Effector memory CD4-positive, alpha-beta T cell (primary cell): ENCODE results near the gene MYLK4.
A peak's percentile ranks its signal among the peaks of the same experiment; 100 is the strongest.

Source experiments
- DNase-seq, 3 donors: peaks; one replicate each; pipeline ENCODE4 v3.0.0-alpha.2; 2020
- H3K27ac ChIP-seq: 2 replicates; pipeline ENCODE4 v1.7.0; 2013; ENCODE audit warnings: mild to moderate bottlenecking, low read length, moderate library complexity; ENCODE audit not compliant: insufficient read depth, poor library complexity, severe bottlenecking
- H3K27me3 ChIP-seq: replicated peaks from 2 replicates; pipeline ENCODE4 v1.7.0; 2013; ENCODE audit warnings: mild to moderate bottlenecking, low read length; ENCODE audit not compliant: insufficient read depth, control insufficient read depth, poor library complexity, severe bottlenecking
- H3K36me3 ChIP-seq: 2 replicates; pipeline ENCODE4 v1.7.0; 2013; ENCODE audit warnings: mild to moderate bottlenecking, low read length, moderate library complexity; ENCODE audit not compliant: control insufficient read depth, insufficient read depth
- H3K4me1 ChIP-seq: 2 replicates; pipeline ENCODE4 v1.7.0; 2013; ENCODE audit warnings: low read length, mild to moderate bottlenecking; ENCODE audit not compliant: control insufficient read depth, insufficient read depth, poor library complexity, severe bottlenecking
- H3K4me3 ChIP-seq: 2 replicates; pipeline ENCODE4 v1.7.0; 2013; ENCODE audit warnings: low read length, low read depth, mild to moderate bottlenecking; ENCODE audit not compliant: insufficient read depth, poor library complexity, severe bottlenecking
- H3K9me3 ChIP-seq: 2 replicates; pipeline ENCODE4 v1.7.0; 2013; ENCODE audit warnings: mild to moderate bottlenecking, low read length, moderate library complexity; ENCODE audit not compliant: control insufficient read depth

Gene MYLK4

DNA sequence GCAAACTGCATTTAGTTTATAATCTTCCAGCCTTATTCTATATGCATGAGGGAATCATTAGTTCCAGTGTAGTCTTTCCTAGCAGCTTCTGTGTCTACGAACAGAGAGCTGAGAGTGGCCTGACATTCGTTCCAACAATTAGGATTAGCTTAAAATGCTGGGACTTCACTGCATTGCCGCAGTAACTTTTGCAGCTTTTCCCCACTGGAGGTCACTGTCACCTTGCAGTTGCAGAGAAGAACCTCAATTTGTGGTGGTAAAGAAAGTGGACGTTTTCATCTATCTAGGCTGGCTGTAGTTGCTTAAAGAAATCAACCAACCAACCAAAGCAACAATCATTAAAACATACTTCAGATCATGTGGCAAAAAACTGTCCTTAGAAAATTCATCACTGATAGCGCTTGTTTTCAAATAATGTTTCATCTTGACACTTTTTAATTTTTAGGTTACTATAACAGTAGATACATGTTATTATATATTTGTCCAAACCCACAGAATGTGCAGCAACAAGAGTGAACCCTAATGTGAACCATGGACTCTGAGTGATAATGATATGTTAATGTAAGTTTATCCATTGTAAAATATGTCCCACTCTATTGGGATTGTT lies 12.2 kb downstream of the MYLK4 start:
- H3K4me3 ChIP-seq: no peak overlapping the region
- H3K4me1 ChIP-seq: no peaks in the 10 kb centered on the region
- H3K36me3 ChIP-seq: no peaks in the 10 kb centered on the region
- H3K27me3 ChIP-seq: no peaks in the 10 kb centered on the region
- DNase-seq: peak in 2 of 3 donors; percentile 11 to 24
- no peaks in the 10 kb centered on the region for H3K9me3 ChIP-seq
- H3K27ac ChIP-seq: no peak overlapping the region

DNA sequence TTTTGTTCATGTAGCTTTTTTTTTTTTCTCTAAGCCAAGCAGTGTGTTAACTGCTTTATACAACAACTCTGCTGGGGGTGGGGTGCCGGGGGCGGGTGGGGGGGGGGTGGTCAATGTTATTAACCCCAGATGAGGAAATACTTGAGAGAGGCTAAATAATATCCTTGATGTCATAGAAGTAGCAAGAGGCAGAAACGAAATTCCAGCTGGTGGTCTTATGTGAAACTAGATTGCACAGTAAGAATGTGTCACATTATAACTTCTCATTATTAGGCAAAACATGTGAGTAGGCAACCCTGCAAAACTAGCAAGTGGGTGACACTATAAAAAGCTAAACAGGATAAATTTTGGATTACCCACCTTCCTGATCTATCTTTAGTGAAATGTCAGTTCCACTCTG lies 12.8 kb downstream of the MYLK4 start:
- Histone ChIP-seq H3K36me3 (no peaks in the 10 kb centered on the region), H3K27me3 (no peaks in the 10 kb centered on the region), H3K4me3 (no peak overlapping the region)

DNA sequence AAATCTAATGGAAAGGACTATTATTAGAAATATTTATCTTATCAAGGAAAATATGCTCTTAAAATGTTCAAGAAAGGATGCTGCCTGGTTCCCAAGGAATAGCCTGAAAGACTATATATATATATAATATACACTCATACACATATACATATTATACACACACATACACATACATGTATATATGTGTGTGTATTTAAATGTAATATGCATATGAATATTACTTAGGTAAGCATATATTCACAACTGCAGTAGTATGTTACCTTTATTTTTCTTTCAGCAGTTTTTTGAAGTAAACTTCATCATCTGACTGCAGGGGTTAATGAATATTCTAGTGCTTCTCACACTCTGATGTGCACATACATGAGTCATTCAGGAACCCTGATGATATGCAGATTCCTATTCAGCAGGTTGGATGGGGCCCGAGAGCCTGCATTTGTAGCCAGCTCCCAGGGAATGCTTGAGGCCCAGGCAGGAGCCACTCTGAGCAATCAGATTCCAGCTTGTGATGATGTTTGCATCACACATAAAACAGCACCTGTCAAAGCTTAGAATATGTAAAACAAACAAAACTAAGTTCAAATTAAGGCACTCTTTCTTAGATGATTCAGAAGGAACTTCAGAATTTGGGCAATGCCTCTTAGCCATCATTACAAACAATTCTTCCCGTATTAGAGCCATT lies 16.1 kb downstream of the MYLK4 start:
- DNase-seq: no peak
- no peaks in the 10 kb centered on the region for H3K27me3 ChIP-seq
- no peak overlapping the region for H3K27ac ChIP-seq
- H3K36me3 ChIP-seq: no peaks in the 10 kb centered on the region
- H3K9me3 ChIP-seq: no peaks in the 10 kb centered on the region
- no peak overlapping the region for H3K4me3 ChIP-seq
- H3K4me1 ChIP-seq: no peaks in the 10 kb centered on the region

More for the DNA sequence above, 12.8 kb downstream of the MYLK4 start:
- DNase-seq: no peak
- Histone ChIP-seq H3K27ac (no peak overlapping the region), H3K9me3 (no peaks in the 10 kb centered on the region), H3K4me1 (no peaks in the 10 kb centered on the region)

DNA sequence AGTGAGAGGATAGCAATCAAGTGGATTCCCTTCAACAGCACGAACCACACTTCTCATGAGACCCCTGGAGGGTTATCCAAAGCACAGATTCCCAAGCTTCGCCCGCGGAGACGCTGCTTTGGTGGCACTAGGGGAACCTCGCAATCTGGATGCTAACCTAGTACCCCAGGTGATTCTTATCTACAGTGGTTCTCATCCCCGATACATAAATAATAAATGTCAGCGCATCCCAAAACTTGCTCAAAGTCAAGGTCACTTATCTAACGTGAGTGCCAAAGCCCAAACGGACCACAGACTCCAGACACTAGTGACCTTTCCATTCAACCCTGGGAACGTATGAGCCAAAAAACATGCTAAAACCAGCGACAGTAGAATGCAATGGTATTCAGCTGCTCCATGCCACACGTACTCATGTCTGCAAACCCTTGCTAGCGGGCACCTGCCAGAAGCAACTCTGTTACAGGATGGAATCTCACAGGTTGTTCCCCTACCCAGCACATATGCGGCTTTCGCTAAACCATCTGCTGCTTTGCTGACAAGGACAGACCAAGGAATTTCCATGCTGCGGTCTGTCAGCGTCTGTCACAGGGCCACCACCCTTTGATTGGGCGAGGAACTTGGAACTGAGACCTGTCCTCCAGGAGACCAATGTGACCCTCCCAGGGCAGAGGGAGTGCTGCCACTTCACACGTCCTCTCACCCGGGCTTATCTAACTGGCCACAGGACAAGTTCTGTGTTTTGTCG lies 16.8 kb downstream of the MYLK4 start:
- no peaks in the 10 kb centered on the region for H3K36me3 ChIP-seq
- H3K27me3 ChIP-seq: no peaks in the 10 kb centered on the region
- no peaks in the 10 kb centered on the region for H3K4me1 ChIP-seq
- H3K9me3 ChIP-seq: no peaks in the 10 kb centered on the region
- H3K27ac ChIP-seq: no peak overlapping the region
- H3K4me3 ChIP-seq: no peak overlapping the region
- no peak for DNase-seq

DNA sequence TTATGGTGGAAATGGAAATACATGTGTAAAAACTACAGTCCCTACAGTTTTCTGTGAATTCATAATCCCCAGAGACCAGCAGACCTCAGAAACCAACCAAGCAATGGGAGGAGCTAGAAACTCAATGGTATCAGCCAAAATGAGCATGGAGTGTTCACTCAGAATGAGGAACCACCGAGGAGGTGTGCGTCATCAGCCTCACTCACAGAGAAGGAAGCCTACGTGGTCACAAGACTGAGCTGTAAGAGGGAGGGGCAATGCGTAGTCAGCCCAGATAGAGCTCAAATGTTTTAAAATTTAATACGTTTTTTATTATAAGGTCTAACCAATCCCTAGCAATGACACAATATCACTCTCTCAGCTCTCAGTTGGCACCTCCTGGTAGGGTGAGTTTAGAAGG lies 17.4 kb downstream of the MYLK4 start:
- no peaks in the 10 kb centered on the region for H3K36me3 ChIP-seq
- no peaks in the 10 kb centered on the region for H3K9me3 ChIP-seq
- DNase-seq: peak in 1 of 3 donors; percentile 5
- H3K4me1 ChIP-seq: no peaks in the 10 kb centered on the region
- no peak overlapping the region for H3K4me3 ChIP-seq
- no peaks in the 10 kb centered on the region for H3K27me3 ChIP-seq
- H3K27ac ChIP-seq: no peak overlapping the region

DNA sequence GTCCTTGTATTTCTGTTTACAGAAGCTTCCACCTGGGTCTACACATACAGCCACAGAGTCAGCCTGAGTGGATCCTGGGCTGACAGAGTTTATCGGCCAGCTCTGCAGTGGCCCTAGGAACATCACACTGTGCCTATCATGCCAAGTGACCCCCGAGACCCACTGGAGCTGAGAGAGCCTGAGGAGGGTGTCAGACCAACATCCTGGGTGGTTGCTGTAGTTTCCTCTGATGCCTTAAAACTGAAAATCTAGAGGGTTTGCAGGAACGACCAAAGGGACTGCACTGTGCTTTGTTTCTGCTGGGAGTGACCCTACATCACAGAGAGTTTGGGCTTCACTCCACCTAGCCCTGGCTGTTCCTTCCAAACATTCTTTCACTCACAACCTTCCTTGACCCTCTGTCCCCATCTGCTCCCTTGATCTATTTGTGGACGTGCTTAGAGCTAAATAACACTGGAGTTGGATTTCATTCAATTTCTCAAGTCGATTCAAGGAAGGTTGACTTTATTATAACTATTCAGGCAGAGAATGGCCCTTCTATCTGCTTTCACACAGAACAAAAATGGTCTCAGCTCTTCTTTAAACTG lies 18.1 kb downstream of the MYLK4 start:
- no peak overlapping the region for H3K4me3 ChIP-seq
- H3K4me1 ChIP-seq: no peaks in the 10 kb centered on the region
- no peaks in the 10 kb centered on the region for H3K9me3 ChIP-seq
- H3K36me3 ChIP-seq: no peaks in the 10 kb centered on the region
- no peak for DNase-seq
- no peak overlapping the region for H3K27ac ChIP-seq
- H3K27me3 ChIP-seq: no peaks in the 10 kb centered on the region

DNA sequence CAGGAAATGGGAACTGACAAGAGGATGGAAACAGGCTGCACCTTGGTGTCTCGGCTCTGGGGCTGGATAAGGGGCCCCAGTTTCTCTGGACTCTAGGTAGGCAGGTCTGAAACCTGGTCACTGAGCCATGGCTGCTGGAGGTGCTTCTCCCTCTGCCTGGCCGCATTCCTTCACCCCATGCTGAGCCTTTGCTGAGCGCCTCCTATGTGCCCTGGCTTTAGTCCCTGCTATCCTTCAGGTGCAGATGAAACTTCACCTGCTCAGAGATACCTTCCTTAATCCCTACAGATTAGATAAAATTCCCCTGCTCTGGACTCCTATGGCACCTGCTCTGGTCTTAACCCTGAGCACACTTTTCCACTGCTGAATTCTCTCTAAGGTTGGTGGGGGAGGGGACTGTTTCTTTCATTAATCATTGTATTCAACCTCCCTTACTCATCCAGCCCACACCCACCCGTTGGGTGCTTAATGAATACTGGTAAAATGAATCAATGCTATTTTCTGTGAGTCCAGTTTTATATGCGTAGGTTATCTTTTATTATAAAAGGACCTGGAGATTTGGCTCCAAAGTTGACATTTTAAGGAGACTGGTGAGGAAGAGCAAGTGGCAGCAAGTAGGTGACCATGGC lies 19.3 kb downstream of the MYLK4 start:
- Histone ChIP-seq H3K4me1 (no peaks in the 10 kb centered on the region), H3K27me3 (no peaks in the 10 kb centered on the region), H3K27ac (no peak overlapping the region), H3K36me3 (no peaks in the 10 kb centered on the region), H3K9me3 (no peaks in the 10 kb centered on the region), H3K4me3 (no peak overlapping the region)
- no peak for DNase-seq

DNA sequence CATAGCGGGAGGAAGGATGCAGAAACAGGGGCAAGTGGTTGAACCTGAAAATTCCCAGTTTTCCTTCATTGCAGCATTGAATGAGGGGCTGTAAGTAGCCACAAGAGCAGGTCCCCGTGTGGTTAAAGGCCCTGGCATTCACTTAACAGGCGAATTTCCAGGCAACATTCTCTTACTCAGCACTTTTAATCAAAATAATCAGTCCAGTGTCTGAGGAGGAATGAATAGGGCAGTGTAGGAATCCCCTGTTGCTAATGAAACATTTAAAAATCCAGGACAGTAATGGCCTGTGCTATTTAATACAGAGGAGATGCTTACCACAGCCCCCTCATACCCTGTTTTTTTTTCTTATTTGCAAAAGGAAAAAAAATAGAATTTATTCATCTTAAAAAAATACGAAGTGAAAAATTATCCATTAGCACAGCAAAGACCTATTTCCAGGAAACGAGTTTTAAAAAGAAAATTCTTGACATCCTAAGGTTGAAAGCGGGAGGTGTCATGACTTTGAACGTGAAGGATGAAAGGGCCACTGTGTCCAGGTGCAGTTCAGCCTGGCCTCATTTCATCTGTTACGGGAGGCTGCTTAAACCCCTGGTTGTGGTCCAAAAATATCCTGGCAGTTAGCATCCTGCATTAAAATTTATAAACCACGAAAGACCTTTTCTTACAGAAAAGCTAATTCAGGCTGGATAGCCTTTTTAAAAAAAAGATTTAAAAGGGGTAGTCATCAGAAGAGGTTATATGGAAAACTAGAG lies 20.2 kb downstream of the MYLK4 start:
- Histone ChIP-seq H3K4me1 (no peaks in the 10 kb centered on the region), H3K4me3 (no peak overlapping the region), H3K9me3 (no peaks in the 10 kb centered on the region), H3K36me3 (no peaks in the 10 kb centered on the region), H3K27ac (no peak overlapping the region), H3K27me3 (no peaks in the 10 kb centered on the region)
- no peak for DNase-seq

DNA sequence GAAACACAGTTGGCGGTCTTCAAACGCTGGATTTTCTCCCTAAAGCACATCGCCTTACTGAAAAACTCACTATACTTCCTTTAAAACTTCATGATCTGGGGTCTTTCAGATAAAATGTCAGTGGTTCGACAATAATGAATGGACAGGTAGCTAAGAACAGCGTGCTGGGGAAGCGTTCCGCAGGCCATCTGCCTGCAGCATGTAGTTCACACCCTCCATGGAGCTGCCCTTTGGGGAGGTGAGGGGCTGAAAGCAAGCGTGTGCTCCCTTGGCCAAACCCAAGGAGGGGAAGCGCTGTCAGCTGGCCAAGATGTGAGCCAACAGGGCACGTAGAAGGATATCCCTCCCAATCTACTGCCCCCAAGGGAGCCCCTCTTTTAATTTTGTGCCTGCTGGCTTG lies 20.8 kb downstream of the MYLK4 start:
- H3K9me3 ChIP-seq: no peaks in the 10 kb centered on the region
- H3K27me3 ChIP-seq: no peaks in the 10 kb centered on the region
- DNase-seq: no peak
- no peaks in the 10 kb centered on the region for H3K36me3 ChIP-seq
- no peak overlapping the region for H3K27ac ChIP-seq
- no peaks in the 10 kb centered on the region for H3K4me1 ChIP-seq
- no peak overlapping the region for H3K4me3 ChIP-seq
